Measurements from ENCODE around the gene HELZ2.

Gene HELZ2

GRCh38 chr20:63567386-63568169 is 6.5 kb downstream of the HELZ2 start:
- in situ Hi-C loops (cut with HindIII; ENCODE audit: low sequenced_read_pairs): no loop called here
- H3K4me3 ChIP-seq (ENCODE audit: low read depth, low read length): no peak overlapping the region

GRCh38 chr20:63567136-63567385 is 7.0 kb downstream of the HELZ2 start:
- in situ Hi-C loops (cut with HindIII; ENCODE audit: low sequenced_read_pairs): no loop called here
- H3K4me3 ChIP-seq (ENCODE audit: low read depth, low read length): no peak overlapping the region
- TF ChIP-seq CTCF (IDR thresholded peaks at IDR 0.05; ENCODE audit: low read depth, low read length, missing control alignments): no peak
- no peak for DNase-seq (ENCODE audit: low read depth)

More at GRCh38 chr20:63567386-63568169, 6.5 kb downstream of the HELZ2 start:
- no peak for TF ChIP-seq CTCF (IDR thresholded peaks at IDR 0.05; ENCODE audit: low read depth, low read length, missing control alignments)
- no peak for DNase-seq (ENCODE audit: low read depth)

- TF ChIP-seq CTCF (IDR thresholded peaks at IDR 0.05; ENCODE audit: low read depth, low read length, missing control alignments): no peak
- in situ Hi-C loops (cut with HindIII; ENCODE audit: low sequenced_read_pairs): no loop called here
- DNase-seq (ENCODE audit: low read depth): no peak
- H3K4me3 ChIP-seq (ENCODE audit: low read depth, low read length): no peak overlapping the region
Measured at GRCh38 chr20:63566395-63567135, 7.5 kb downstream of the HELZ2 start.

GRCh38 chr20:63565699-63566335 is 8.2 kb downstream of the HELZ2 start:
- in situ Hi-C loops (cut with HindIII; ENCODE audit: low sequenced_read_pairs): no loop called here
- H3K4me3 ChIP-seq (ENCODE audit: low read depth, low read length): no peak overlapping the region
- TF ChIP-seq CTCF (IDR thresholded peaks at IDR 0.05; ENCODE audit: low read depth, low read length, missing control alignments): no peak
- DNase-seq (ENCODE audit: low read depth): no peak

- no peak overlapping the region for H3K4me3 ChIP-seq (ENCODE audit: low read depth, low read length)
- no peak for DNase-seq (ENCODE audit: low read depth)
- TF ChIP-seq CTCF (IDR thresholded peaks at IDR 0.05; ENCODE audit: low read depth, low read length, missing control alignments): no peak
- in situ Hi-C loops (cut with HindIII; ENCODE audit: low sequenced_read_pairs): no loop called here
Measured at GRCh38 chr20:63565021-63565698, 8.9 kb downstream of the HELZ2 start.

- in situ Hi-C loops (cut with HindIII; ENCODE audit: low sequenced_read_pairs): no loop called here
- no peak overlapping the region for H3K4me3 ChIP-seq (ENCODE audit: low read depth, low read length)
- TF ChIP-seq CTCF (IDR thresholded peaks at IDR 0.05; ENCODE audit: low read depth, low read length, missing control alignments): no peak
Measured at GRCh38 chr20:63564036-63564810, 9.8 kb downstream of the HELZ2 start.

More at GRCh38 chr20:63564036-63564810, 9.8 kb downstream of the HELZ2 start:
- no peak for DNase-seq (ENCODE audit: low read depth)
